WTC11 (cell line): ENCODE measurements around the gene IGFBP2. TPM values are rescaled to one million over a fixed set of nuclear protein-coding genes. Genes with fewer than 3 reads are reported as not detected.

ENCODE experiments used
- USF2 ChIP-seq: sonication (generic); formaldehyde crosslinking; IDR thresholded peaks from 2 replicates; pipeline ENCODE4 v1.8.1; 2023; ENCODE audit warnings: mild to moderate bottlenecking, missing genetic modification reagents, moderate library complexity
- total RNA-seq: library from RNA; stranded (reverse); gene quantifications from 3 replicates; pipeline ENCODE4 v1.2.3, GENCODE V29; 2021
- TF ChIP-seq, protein P1 (sequence below): sonication (generic); formaldehyde crosslinking; IDR thresholded peaks from 2 replicates; pipeline ENCODE4 v1.8.0; 2022; ENCODE audit warnings: missing genetic modification reagents

IGFBP2 gene
- total RNA-seq, 1 experiment from 2014 or later = 514 TPM

DNA sequence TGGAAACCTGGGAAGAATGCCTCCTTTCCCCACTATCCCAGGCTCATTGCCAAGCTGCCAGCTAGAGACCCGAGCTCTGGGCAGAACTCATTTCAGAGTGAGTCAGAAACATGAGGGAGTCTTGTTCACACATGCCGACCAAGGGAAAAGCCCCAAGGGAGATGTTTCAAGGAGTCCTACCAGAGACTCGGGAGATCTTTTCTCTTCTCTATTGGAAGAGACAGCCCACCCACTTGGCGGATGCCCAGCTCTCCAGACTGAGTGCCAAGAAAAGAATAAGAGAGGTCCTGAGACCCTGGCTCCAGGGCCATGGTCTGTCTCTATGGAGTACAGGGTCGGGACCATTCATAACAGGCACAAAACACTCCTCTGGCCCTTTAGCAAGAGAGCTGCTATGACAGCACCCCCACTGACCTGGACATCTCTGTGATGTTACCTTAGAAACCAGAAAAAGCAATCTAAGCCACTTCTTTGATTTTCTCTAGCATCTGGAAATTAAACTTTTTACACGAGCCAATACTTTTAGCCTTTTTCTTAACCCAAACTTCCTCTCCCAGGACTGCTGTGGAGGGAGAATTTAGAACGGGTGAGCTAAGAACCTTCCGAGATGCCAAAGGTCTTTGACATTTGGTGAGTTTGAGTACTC lies 80.6 kb downstream of the IGFBP2 start (continued):
- no peak for TF ChIP-seq USF2 (CRISPR knock-in tag)
- TF ChIP-seq, protein P1, sequence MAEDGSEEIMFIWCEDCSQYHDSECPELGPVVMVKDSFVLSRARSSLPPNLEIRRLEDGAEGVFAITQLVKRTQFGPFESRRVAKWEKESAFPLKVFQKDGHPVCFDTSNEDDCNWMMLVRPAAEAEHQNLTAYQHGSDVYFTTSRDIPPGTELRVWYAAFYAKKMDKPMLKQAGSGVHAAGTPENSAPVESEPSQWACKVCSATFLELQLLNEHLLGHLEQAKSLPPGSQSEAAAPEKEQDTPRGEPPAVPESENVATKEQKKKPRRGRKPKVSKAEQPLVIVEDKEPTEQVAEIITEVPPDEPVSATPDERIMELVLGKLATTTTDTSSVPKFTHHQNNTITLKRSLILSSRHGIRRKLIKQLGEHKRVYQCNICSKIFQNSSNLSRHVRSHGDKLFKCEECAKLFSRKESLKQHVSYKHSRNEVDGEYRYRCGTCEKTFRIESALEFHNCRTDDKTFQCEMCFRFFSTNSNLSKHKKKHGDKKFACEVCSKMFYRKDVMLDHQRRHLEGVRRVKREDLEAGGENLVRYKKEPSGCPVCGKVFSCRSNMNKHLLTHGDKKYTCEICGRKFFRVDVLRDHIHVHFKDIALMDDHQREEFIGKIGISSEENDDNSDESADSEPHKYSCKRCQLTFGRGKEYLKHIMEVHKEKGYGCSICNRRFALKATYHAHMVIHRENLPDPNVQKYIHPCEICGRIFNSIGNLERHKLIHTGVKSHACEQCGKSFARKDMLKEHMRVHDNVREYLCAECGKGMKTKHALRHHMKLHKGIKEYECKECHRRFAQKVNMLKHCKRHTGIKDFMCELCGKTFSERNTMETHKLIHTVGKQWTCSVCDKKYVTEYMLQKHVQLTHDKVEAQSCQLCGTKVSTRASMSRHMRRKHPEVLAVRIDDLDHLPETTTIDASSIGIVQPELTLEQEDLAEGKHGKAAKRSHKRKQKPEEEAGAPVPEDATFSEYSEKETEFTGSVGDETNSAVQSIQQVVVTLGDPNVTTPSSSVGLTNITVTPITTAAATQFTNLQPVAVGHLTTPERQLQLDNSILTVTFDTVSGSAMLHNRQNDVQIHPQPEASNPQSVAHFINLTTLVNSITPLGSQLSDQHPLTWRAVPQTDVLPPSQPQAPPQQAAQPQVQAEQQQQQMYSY (CRISPR knock-in tag) = no peak

Other genes with a start within 250 kb of the IGFBP2 start
- gene SMARCAL1, start 220.9 kb upstream of the IGFBP2 start, total RNA-seq = 20.9 to 24.3 TPM (median 22.4 TPM) in 3 replicates
- 3,135 to 3,488 TPM (median 3,463 TPM) in 3 replicates for gene RPL37A, start 134.6 kb upstream of the IGFBP2 start, total RNA-seq
- gene IGFBP5, start 62.1 kb downstream of the IGFBP2 start, total RNA-seq = 5.3 to 12.5 TPM (median 6.4 TPM) in 3 replicates
- gene TNP1, start 226.6 kb downstream of the IGFBP2 start, total RNA-seq = not detected in 3 replicates